ENCODE data around the gene TNFSF18. TPM values are rescaled to one million over a fixed set of nuclear protein-coding genes. Genes with fewer than 3 reads are reported as not detected.

Gene TNFSF18
- total RNA-seq, 1 donor from 2014 or later, result 0.24 TPM

DNA sequence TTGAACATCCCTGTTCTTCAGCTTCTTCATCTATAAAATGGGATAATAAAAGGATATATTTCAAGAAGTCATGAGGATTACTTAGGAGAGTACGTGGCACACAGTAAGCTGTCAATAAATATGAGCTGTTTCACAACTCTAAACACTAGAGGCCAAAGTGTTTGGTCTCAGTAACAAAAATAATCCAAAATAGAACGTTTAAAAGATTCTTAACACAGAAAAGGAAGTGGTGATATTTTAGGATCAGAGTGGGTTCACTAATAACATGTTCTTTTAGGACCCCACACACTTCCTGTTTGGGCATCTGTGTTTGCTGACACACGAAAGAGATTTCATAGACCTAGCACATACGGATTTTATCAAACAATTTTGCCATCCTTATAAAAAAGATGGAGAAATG lies 32.9 kb downstream of the TNFSF18 start:
- intact Hi-C loops (cut with DNase I), result no loop called here
- no peak for ATAC-seq
- TF ChIP-seq, protein P1, sequence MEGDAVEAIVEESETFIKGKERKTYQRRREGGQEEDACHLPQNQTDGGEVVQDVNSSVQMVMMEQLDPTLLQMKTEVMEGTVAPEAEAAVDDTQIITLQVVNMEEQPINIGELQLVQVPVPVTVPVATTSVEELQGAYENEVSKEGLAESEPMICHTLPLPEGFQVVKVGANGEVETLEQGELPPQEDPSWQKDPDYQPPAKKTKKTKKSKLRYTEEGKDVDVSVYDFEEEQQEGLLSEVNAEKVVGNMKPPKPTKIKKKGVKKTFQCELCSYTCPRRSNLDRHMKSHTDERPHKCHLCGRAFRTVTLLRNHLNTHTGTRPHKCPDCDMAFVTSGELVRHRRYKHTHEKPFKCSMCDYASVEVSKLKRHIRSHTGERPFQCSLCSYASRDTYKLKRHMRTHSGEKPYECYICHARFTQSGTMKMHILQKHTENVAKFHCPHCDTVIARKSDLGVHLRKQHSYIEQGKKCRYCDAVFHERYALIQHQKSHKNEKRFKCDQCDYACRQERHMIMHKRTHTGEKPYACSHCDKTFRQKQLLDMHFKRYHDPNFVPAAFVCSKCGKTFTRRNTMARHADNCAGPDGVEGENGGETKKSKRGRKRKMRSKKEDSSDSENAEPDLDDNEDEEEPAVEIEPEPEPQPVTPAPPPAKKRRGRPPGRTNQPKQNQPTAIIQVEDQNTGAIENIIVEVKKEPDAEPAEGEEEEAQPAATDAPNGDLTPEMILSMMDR (IDR thresholded peaks at IDR 0.05), result no peak
- Histone ChIP-seq H3K4me3 (no peak overlapping the region), H3K36me3 (no peaks in the 10 kb centered on the region), H3K27me3 (ENCODE audit: low read depth) (no peaks in the 10 kb centered on the region), H3K4me1 (no peaks in the 10 kb centered on the region), H3K9me3 (no peaks in the 10 kb centered on the region), H3K27ac (no peak overlapping the region)
- no peak for DNase-seq

DNA sequence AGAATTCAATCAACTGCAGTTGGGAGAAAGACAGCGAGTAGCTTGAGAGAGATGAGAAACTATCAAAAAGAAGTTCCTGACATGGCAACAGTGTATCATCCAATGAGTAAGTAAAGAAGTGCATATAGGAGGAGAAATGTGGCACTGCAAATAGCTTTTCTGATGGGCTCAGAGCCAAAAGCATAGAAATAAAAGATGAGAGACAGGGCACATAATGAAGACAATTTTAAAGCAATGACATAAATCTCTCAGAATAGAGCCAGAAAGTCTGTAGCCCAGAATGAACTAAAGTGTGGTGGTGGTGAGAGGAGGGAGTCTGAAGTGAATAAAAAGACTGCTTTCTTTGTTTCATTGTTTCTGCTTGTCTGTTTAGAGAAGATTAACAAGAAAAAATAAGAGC lies 34.3 kb downstream of the TNFSF18 start:
- no peaks in the 10 kb centered on the region for H3K9me3 ChIP-seq
- TF ChIP-seq, protein P1 (IDR thresholded peaks at IDR 0.05), result no peak
- DNase-seq (no peak), ATAC-seq (no peak)
- intact Hi-C loops (cut with DNase I), result no loop called here
- no peak overlapping the region for H3K4me3 ChIP-seq
- H3K4me1 ChIP-seq, result no peaks in the 10 kb centered on the region
- H3K27me3 ChIP-seq (ENCODE audit: low read depth), result no peaks in the 10 kb centered on the region
- no peaks in the 10 kb centered on the region for H3K36me3 ChIP-seq
- no peak overlapping the region for H3K27ac ChIP-seq

DNA sequence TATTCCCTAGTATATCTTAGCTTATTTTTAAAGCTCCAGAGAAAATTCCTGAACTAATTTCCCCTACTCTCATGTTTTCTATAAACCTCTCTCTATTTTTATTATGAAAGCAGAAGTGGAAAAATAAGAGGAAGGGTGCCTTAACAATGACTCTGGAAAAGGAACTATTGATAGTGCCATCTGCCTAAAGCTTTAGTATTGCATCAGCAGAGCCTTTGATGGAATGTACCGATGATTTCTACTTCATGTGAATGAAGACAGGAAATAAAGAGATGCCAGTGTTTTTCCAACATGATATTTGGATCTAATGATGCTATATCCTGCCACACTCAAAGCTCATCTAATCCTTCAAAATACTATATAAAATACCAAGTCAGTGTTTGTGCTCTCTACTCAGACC lies 35.1 kb downstream of the TNFSF18 start:
- DNase-seq, result no peak
- intact Hi-C loops (cut with DNase I), result no loop called here
- no peak for ATAC-seq
- Histone ChIP-seq H3K27ac (no peak overlapping the region), H3K4me3 (no peak overlapping the region), H3K4me1 (no peaks in the 10 kb centered on the region), H3K27me3 (ENCODE audit: low read depth) (no peaks in the 10 kb centered on the region), H3K36me3 (no peaks in the 10 kb centered on the region), H3K9me3 (no peaks in the 10 kb centered on the region)
- TF ChIP-seq, protein P1 (IDR thresholded peaks at IDR 0.05), result no peak

DNA sequence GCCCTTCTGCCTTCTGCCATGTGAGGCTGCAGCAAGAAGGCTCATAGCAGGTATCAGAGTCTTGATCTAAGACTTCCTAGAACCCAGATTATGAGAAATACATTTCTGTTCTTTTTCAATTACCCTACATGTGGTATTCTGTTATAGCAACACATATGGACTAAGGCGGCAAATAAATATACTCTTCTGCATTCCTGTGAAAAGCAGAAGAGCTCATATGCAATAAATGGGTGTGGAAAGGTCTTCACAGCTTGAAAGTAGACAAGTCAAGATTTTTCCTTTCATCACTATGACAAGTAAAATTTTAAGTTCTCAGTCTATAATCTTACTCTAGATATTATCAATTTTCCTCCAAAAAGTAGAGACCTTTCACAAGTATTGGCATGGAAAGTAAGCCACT lies 36.6 kb downstream of the TNFSF18 start:
- no peaks in the 10 kb centered on the region for H3K9me3 ChIP-seq
- DNase-seq, result no peak
- no peaks in the 10 kb centered on the region for H3K4me1 ChIP-seq
- TF ChIP-seq, protein P1 (IDR thresholded peaks at IDR 0.05), result no peak
- no peak overlapping the region for H3K27ac ChIP-seq
- no peak for ATAC-seq
- no peaks in the 10 kb centered on the region for H3K36me3 ChIP-seq
- no peak overlapping the region for H3K4me3 ChIP-seq
- intact Hi-C loops (cut with DNase I), result no loop called here
- H3K27me3 ChIP-seq (ENCODE audit: low read depth), result no peaks in the 10 kb centered on the region

DNA sequence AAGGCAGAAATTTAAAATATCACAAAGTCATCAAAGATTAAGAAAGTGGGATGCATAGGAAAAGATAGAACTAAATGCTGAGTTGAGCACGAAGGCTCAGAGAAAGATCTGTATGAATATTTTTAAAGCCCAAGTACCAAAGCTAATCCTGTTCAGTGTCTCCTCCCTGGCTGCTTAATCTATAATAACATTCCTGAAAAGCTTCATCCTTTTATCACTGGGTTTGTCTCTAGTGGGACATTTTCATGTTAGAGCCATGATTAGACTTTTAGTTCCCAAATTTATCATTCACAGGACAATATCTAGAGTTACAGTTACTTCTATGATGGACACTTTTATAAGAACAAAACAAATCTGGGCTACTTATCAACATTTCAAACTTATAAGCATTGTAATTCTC lies 38.6 kb downstream of the TNFSF18 start:
- no peaks in the 10 kb centered on the region for H3K4me1 ChIP-seq
- H3K9me3 ChIP-seq, result no peaks in the 10 kb centered on the region
- TF ChIP-seq, protein P1 (IDR thresholded peaks at IDR 0.05), result no peak
- DNase-seq, result no peak
- no peak overlapping the region for H3K27ac ChIP-seq
- H3K36me3 ChIP-seq, result no peaks in the 10 kb centered on the region
- intact Hi-C loops (cut with DNase I), result no loop called here
- no peak overlapping the region for H3K4me3 ChIP-seq
- no peak for ATAC-seq
- no peaks in the 10 kb centered on the region for H3K27me3 ChIP-seq (ENCODE audit: low read depth)

DNA sequence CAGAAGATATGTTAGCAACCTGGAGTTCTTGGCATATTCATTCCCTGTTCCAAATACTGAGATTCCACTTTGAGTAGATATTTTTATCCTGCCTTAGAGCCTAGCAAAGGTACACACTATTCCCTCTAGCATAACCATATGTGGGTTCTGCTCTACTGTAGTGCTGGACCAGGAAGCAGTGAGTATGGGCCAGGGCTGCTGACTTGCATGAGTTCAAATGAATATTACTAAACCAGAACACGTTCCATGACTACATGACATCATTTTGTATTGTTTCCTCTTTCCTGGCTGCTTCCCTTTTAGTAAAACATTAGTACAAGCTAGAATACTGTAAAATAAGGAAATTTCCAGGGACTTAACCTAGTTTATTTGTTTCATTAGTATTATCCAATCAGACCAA lies 41.1 kb downstream of the TNFSF18 start:
- TF ChIP-seq, protein P1 (IDR thresholded peaks at IDR 0.05), result no peak
- no peaks in the 10 kb centered on the region for H3K27me3 ChIP-seq (ENCODE audit: low read depth)
- intact Hi-C loops (cut with DNase I), result no loop called here
- H3K4me3 ChIP-seq, result no peak overlapping the region
- no peaks in the 10 kb centered on the region for H3K4me1 ChIP-seq
- no peak overlapping the region for H3K27ac ChIP-seq
- DNase-seq (peak; percentile 50), ATAC-seq (peak; percentile 57 to 78)
- H3K36me3 ChIP-seq, result no peaks in the 10 kb centered on the region
- no peaks in the 10 kb centered on the region for H3K9me3 ChIP-seq

Measured in lower lobe of right lung (tissue), 2 donors.